Measurements from ENCODE around the gene CNTNAP2. TPM values are rescaled to one million over a fixed set of nuclear protein-coding genes. Genes with fewer than 3 reads are reported as not detected.

The CNTNAP2 gene
- total RNA-seq, 1 donor from 2014 or later = 0.27 TPM

DNA sequence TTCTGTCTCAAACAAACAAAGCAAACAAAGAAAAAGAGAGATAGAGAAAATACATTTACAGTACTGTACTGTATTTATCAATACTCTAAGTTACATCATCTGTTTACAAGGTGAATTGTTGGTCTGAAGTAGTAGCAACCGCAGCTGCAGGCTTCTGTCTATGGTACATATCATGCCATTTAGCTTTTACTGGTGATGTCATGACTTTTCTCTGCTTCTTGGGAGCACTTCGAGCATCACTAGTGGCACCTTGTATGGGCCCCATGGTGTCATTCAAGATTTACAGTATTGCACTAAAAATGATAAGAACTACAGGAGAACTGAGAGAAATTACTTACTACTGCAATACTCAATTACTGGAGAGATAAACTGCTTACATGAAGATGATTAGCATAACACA, 826.9 kb downstream of the CNTNAP2 start:
- no peaks in the 10 kb centered on the region for H3K27me3 Mint-ChIP-seq (ENCODE audit: low read depth)
- TF ChIP-seq, protein P1, sequence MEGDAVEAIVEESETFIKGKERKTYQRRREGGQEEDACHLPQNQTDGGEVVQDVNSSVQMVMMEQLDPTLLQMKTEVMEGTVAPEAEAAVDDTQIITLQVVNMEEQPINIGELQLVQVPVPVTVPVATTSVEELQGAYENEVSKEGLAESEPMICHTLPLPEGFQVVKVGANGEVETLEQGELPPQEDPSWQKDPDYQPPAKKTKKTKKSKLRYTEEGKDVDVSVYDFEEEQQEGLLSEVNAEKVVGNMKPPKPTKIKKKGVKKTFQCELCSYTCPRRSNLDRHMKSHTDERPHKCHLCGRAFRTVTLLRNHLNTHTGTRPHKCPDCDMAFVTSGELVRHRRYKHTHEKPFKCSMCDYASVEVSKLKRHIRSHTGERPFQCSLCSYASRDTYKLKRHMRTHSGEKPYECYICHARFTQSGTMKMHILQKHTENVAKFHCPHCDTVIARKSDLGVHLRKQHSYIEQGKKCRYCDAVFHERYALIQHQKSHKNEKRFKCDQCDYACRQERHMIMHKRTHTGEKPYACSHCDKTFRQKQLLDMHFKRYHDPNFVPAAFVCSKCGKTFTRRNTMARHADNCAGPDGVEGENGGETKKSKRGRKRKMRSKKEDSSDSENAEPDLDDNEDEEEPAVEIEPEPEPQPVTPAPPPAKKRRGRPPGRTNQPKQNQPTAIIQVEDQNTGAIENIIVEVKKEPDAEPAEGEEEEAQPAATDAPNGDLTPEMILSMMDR (IDR thresholded peaks at IDR 0.05) = no peak

DNA sequence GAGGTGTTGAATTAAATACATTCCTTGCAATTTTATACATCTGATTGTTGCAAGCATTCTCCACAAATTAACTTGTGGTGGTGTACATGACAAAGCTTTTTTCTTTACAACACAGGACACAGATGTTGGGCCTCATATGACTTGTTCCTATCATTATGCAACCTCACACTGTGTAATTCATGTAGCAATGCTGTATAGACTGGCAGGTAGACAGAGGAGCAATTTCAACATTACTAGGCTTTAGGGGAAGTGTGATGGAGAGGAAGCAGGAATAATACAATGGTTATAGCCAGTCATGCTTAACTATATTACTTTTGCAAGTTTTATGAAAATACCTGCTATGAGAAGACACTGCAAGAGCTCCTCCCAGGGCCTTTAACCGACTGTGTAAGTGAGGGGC, 832.1 kb downstream of the CNTNAP2 start:
- TF ChIP-seq, protein P1 (IDR thresholded peaks at IDR 0.05) = no peak
- H3K4me1 Mint-ChIP-seq (ENCODE audit: low read depth) = no peaks in the 10 kb centered on the region
- no peak overlapping the region for H3K27ac Mint-ChIP-seq (ENCODE audit: unreplicated experiment)
- DNase-seq (ENCODE audit: low spot score) = no peak
- H3K36me3 Mint-ChIP-seq (ENCODE audit: low read depth) = no peaks in the 10 kb centered on the region
- no peak overlapping the region for H3K4me3 Mint-ChIP-seq (ENCODE audit: unreplicated experiment)
- peaks cover 9% of the 10 kb centered on the region for H3K9me3 Mint-ChIP-seq (ENCODE audit: low read depth)
- H3K27me3 Mint-ChIP-seq (ENCODE audit: low read depth) = no peaks in the 10 kb centered on the region

More for the DNA sequence above, 826.9 kb downstream of the CNTNAP2 start:
- DNase-seq (ENCODE audit: low spot score) = no peak
- H3K36me3 Mint-ChIP-seq (ENCODE audit: low read depth) = peaks cover 3% of the 10 kb centered on the region
- H3K4me3 Mint-ChIP-seq (ENCODE audit: unreplicated experiment) = no peak overlapping the region
- no peak overlapping the region for H3K27ac Mint-ChIP-seq (ENCODE audit: unreplicated experiment)
- peaks cover 12% of the 10 kb centered on the region for H3K9me3 Mint-ChIP-seq (ENCODE audit: low read depth)
- no peaks in the 10 kb centered on the region for H3K4me1 Mint-ChIP-seq (ENCODE audit: low read depth)

DNA sequence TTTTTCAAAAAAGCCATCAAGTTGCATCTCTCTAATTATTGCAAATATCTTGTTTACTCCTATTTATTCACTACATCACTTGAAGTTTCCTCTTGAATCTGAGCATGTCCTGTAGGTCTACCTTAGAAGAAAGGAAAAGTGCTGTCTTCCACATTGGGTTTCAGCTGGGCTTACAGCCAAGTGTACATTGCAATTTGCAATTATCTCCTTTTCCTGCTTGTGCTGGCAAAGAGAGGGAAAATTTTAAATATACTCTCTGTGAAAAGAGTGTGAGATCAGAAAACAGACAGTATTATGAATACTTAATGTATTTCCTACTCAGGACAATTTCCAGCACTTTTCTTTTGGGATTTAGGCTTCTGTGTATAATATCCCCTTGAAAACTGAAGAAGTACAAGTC, 839.7 kb downstream of the CNTNAP2 start:
- Mint-ChIP-seq H3K27me3 (ENCODE audit: low read depth) (no peaks in the 10 kb centered on the region), H3K4me3 (ENCODE audit: unreplicated experiment) (no peak overlapping the region), H3K27ac (ENCODE audit: unreplicated experiment) (no peak overlapping the region), H3K9me3 (ENCODE audit: low read depth) (peaks cover 5% of the 10 kb centered on the region), H3K4me1 (ENCODE audit: low read depth) (peaks cover 22% of the 10 kb centered on the region), H3K36me3 (ENCODE audit: low read depth) (no peaks in the 10 kb centered on the region)
- TF ChIP-seq, protein P1 (IDR thresholded peaks at IDR 0.05) = no peak
- no peak for DNase-seq (ENCODE audit: low spot score)

GRCh38 chr7:146956853-146957252, 840.3 kb downstream of the CNTNAP2 start:
- Mint-ChIP-seq H3K4me3 (ENCODE audit: unreplicated experiment) (no peak overlapping the region), H3K27ac (ENCODE audit: unreplicated experiment) (no peak overlapping the region), H3K4me1 (ENCODE audit: low read depth) (peaks cover 27% of the 10 kb centered on the region), H3K27me3 (ENCODE audit: low read depth) (no peaks in the 10 kb centered on the region), H3K9me3 (ENCODE audit: low read depth) (peaks cover 1% of the 10 kb centered on the region), H3K36me3 (ENCODE audit: low read depth) (no peaks in the 10 kb centered on the region)
- no peak for DNase-seq (ENCODE audit: low spot score)
- TF ChIP-seq, protein P1 (IDR thresholded peaks at IDR 0.05) = no peak

- no peaks in the 10 kb centered on the region for H3K36me3 Mint-ChIP-seq (ENCODE audit: low read depth)
- DNase-seq (ENCODE audit: low spot score) = no peak
Measured at GRCh38 chr7:146960773-146961391, 844.3 kb downstream of the CNTNAP2 start.

More at GRCh38 chr7:146960773-146961391, 844.3 kb downstream of the CNTNAP2 start:
- peaks cover 32% of the 10 kb centered on the region for H3K4me1 Mint-ChIP-seq (ENCODE audit: low read depth)
- no peaks in the 10 kb centered on the region for H3K9me3 Mint-ChIP-seq (ENCODE audit: low read depth)
- TF ChIP-seq, protein P1 (IDR thresholded peaks at IDR 0.05) = peak; percentile 26
- H3K27ac Mint-ChIP-seq (ENCODE audit: unreplicated experiment) = peak overlapping the region; percentile 84
- H3K4me3 Mint-ChIP-seq (ENCODE audit: unreplicated experiment) = no peak overlapping the region
- no peaks in the 10 kb centered on the region for H3K27me3 Mint-ChIP-seq (ENCODE audit: low read depth)
